SK-N-SH (cell line): ENCODE data around the gene ZFYVE19. TPM values are rescaled to one million over a fixed set of nuclear protein-coding genes. Genes with fewer than 3 reads are reported as not detected.

Experiments used
- CTCF ChIA-PET: fragments of 300-600, 350-600 bp; formaldehyde crosslinking; extraction: SDS; loops from one replicate; lab custom pipeline; 2021; lab: Yijun Ruan, JAX
- POLR2A ChIA-PET: fragments of 350-600 bp; sonication (Branson Sonifier 250); formaldehyde crosslinking; extraction: SDS; loops from one replicate; lab custom pipeline; 2020; ENCODE audit warnings: antibody characterized with exemption, inconsistent platforms; lab: Yijun Ruan, JAX
- DNase-seq: peaks from one replicate; pipeline ENCODE4 v3.0.0; 2012
- H2AFZ ChIP-seq: fragments of 200-600 bp; sonication (generic); 2 replicates; pipeline ENCODE4 v1.8.1; 2016; ENCODE audit warnings: antibody characterized with exemption, mild to moderate bottlenecking, low read depth
- H3F3A ChIP-seq: fragments of 200-600 bp; sonication (generic); replicated peaks from 2 replicates; pipeline ENCODE3; 2016; ENCODE audit warnings: antibody characterized with exemption, mild to moderate bottlenecking; ENCODE audit not compliant: insufficient read depth
- H3K27ac ChIP-seq, 2 experiments: fragments of 200-500 bp in 1 of 2; fragments of 200-600 bp in 1 of 2; sonication (Bioruptor generic) in 1 of 2; sonication (generic), shearing (Covaris generic) in 1 of 2; 2 replicates each; pipeline versions ENCODE4 v1.5.1 to v1.6.1; 2014 to 2016; ENCODE audit warnings: low read depth in 2 of 2, inconsistent platforms in 1 of 2, low read length in 1 of 2, mild to moderate bottlenecking in 1 of 2, mixed read lengths in 1 of 2
- H3K27me3 ChIP-seq: fragments of 200-600 bp; sonication (generic), shearing (Covaris generic); 2 replicates; pipeline ENCODE4 v1.6.1; 2016; ENCODE audit warnings: mixed run types; ENCODE audit not compliant: insufficient read depth
- H3K36me3 ChIP-seq, 2 experiments: fragments of 200-500 bp in 1 of 2; fragments of 200-600 bp in 1 of 2; sonication (Bioruptor generic) in 1 of 2; sonication (generic) in 1 of 2; replicated peaks in 1 of 2; 2 replicates each; pipeline versions ENCODE3 to v1.5.1; 2014 to 2016; ENCODE audit warnings: low read length in 1 of 2, mild to moderate bottlenecking in 1 of 2; ENCODE audit not compliant: insufficient read depth in 2 of 2, control insufficient read depth in 1 of 2
- H3K4me1 ChIP-seq, 2 experiments: fragments of 200-500 bp in 1 of 2; fragments of 200-600 bp in 1 of 2; sonication (Bioruptor generic) in 1 of 2; sonication (generic), shearing (Covaris generic) in 1 of 2; 2 replicates each; pipeline versions ENCODE4 v1.5.1 to v1.6.1; 2014 to 2016; ENCODE audit warnings: low read depth in 1 of 2, low read length in 1 of 2, mixed run types in 1 of 2; ENCODE audit not compliant: insufficient read depth in 2 of 2, control insufficient read depth in 1 of 2
- H3K4me2 ChIP-seq: fragments of 200-600 bp; sonication (generic), shearing (Covaris generic); 2 replicates; pipeline ENCODE4 v1.6.1; 2017; ENCODE audit warnings: mixed run types
- H3K4me3 ChIP-seq, 2 experiments: fragments of 200-500 bp in 1 of 2; fragments of 200-600 bp in 1 of 2; sonication (Bioruptor generic) in 1 of 2; sonication (generic), shearing (Covaris generic) in 1 of 2; 2 replicates each; pipeline versions ENCODE4 v1.5.1 to v1.8.1; 2014 to 2016; ENCODE audit warnings: low read depth in 2 of 2, inconsistent platforms in 1 of 2, low read length in 1 of 2, mild to moderate bottlenecking in 1 of 2, mixed read lengths in 1 of 2, moderate library complexity in 1 of 2
- H3K79me2 ChIP-seq: fragments of 200-600 bp; sonication (generic); 2 replicates; pipeline ENCODE4 v1.8.1; 2017; ENCODE audit warnings: mild to moderate bottlenecking; ENCODE audit not compliant: insufficient read depth
- H3K9ac ChIP-seq: fragments of 200-600 bp; sonication (generic); 2 replicates; pipeline ENCODE4 v1.6.1; 2017; ENCODE audit warnings: mixed run types
- H3K9me2 ChIP-seq: fragments of 200-600 bp; sonication (generic); 2 replicates; pipeline ENCODE4 v1.6.1; 2017; ENCODE audit warnings: mixed run types
- H3K9me3 ChIP-seq: fragments of 200-600 bp; sonication (generic); 2 replicates; pipeline ENCODE4 v1.6.1; 2017; ENCODE audit warnings: mixed run types, mild to moderate bottlenecking, moderate library complexity
- H4K20me1 ChIP-seq: fragments of 200-600 bp; sonication (generic); 2 replicates; pipeline ENCODE4 v1.6.1; 2017; ENCODE audit warnings: mild to moderate bottlenecking, mixed run types; ENCODE audit not compliant: insufficient read depth
- CHD2 ChIP-seq: fragments of 150-350 bp; IDR thresholded peaks from 2 replicates; pipeline ENCODE4 v1.6.1; 2018; ENCODE audit warnings: low read length; ENCODE audit not compliant: partially characterized antibody
- CTCF ChIP-seq: fragments of 200-600 bp; sonication (generic); IDR thresholded peaks from 2 replicates; pipeline ENCODE4 v1.6.1; 2017; ENCODE audit warnings: antibody characterized with exemption, mild to moderate bottlenecking, moderate library complexity
- ELF1 ChIP-seq: IDR thresholded peaks from 2 replicates; pipeline ENCODE4 v1.4.0; 2012
- EP300 ChIP-seq, 2 experiments: IDR thresholded peaks; 2 replicates each; pipeline versions ENCODE4 v1.4.0 to v1.6.1; 2012; ENCODE audit warnings: borderline replicate concordance in 1 of 2, low read depth in 1 of 2, low read length in 1 of 2
- FOSL2 ChIP-seq: IDR thresholded peaks from 2 replicates; pipeline ENCODE4 v1.4.0; 2012; ENCODE audit warnings: low read depth, mild to moderate bottlenecking, moderate library complexity, borderline replicate concordance
- FOXJ3 ChIP-seq: sonication (generic); formaldehyde crosslinking; IDR thresholded peaks from 2 replicates; pipeline ENCODE4 v1.5.1; 2020; ENCODE audit warnings: mild to moderate bottlenecking, missing genetic modification reagents
- FOXM1 ChIP-seq: IDR thresholded peaks from 2 replicates; pipeline ENCODE4 v1.4.0; 2012; ENCODE audit warnings: low read depth, mild to moderate bottlenecking
- GABPA ChIP-seq: IDR thresholded peaks from 2 replicates; pipeline ENCODE4 v1.4.0; 2012; ENCODE audit warnings: low read depth, mild to moderate bottlenecking
- GATA2 ChIP-seq: sonication (generic); formaldehyde crosslinking; IDR thresholded peaks from 2 replicates; pipeline ENCODE4 v1.5.0; 2020; ENCODE audit warnings: mild to moderate bottlenecking, missing genetic modification reagents
- RAD21 ChIP-seq: IDR thresholded peaks from 2 replicates; pipeline ENCODE4 v1.6.1; 2012; ENCODE audit warnings: mild to moderate bottlenecking, low read length
- RCOR1 ChIP-seq: fragments of 150-350 bp; IDR thresholded peaks from 2 replicates; pipeline ENCODE4 v1.6.1; 2017; ENCODE audit warnings: antibody characterized with exemption, low read length
- REST ChIP-seq: IDR thresholded peaks from 2 replicates; pipeline ENCODE4 v1.6.1; 2012; ENCODE audit warnings: mild to moderate bottlenecking, low read depth, low read length, moderate library complexity
- SIN3A ChIP-seq: IDR thresholded peaks from 2 replicates; pipeline ENCODE4 v1.6.1; 2012; ENCODE audit warnings: low read depth, mild to moderate bottlenecking, low read length, moderate library complexity, borderline replicate concordance
- SMC3 ChIP-seq: IDR thresholded peaks from 2 replicates; pipeline ENCODE4 v1.6.1; 2012; ENCODE audit warnings: low read depth, low read length, improper control_type of control experiment
- TAF1 ChIP-seq: IDR thresholded peaks from 2 replicates; pipeline ENCODE4 v1.6.1; 2012; ENCODE audit warnings: low read depth, mild to moderate bottlenecking, low read length, moderate library complexity, borderline replicate concordance
- TEAD4 ChIP-seq: IDR thresholded peaks from 2 replicates; pipeline ENCODE4 v1.4.0; 2012; ENCODE audit warnings: mild to moderate bottlenecking, borderline replicate concordance; ENCODE audit not compliant: insufficient read depth
- USF1 ChIP-seq: IDR thresholded peaks from 2 replicates; pipeline ENCODE4 v1.4.0; 2012; ENCODE audit warnings: low read depth, borderline replicate concordance
- ZBTB33 ChIP-seq: IDR thresholded peaks from 2 replicates; pipeline ENCODE4 v1.4.0; 2012; ENCODE audit warnings: low read depth, borderline replicate concordance
- whole genome bisulfite sequencing: methylation state at CpG from one replicate; pipeline ENCODE4 v1.1.6; 2017; ENCODE audit warnings: low lambda C conversion rate; 5-methylcytosine and 5-hydroxymethylcytosine counted together
- polyA plus RNA-seq, 3 experiments: library from polyadenylated mRNA; depleted of rRNA; stranded (reverse); fragments of >200 nt; gene quantifications; 2 replicates each; pipeline ENCODE4 v1.2.3, GENCODE V29; 2012
- TF ChIP-seq, protein P1 (sequence below): IDR thresholded peaks from 2 replicates; pipeline ENCODE4; 2012
- TF ChIP-seq, protein P2 (sequence below): fragments of 150-350 bp; IDR thresholded peaks from 2 replicates; pipeline ENCODE4 v1.6.1; 2016; ENCODE audit warnings: mild to moderate bottlenecking, low read depth, low read length

ZFYVE19 gene
- polyA plus RNA-seq, 1 of the 3 experiments (the other 2 are of a cell fraction): 35.5 TPM

- H3K4me2 ChIP-seq: no peak overlapping the region
- CTCF ChIA-PET: interaction anchor here (31.8 kb wide), 1 partner anchor 30 kb away, joined by 555 read pairs; the partner anchor contains the start of gene RMDN3
- H3K4me1 ChIP-seq: peaks cover under 1 to 27% of the 10 kb centered on the region in 2 experiments; a peak in 1 of 4 replicates
- DNase-seq: no peak
- H3K4me3 ChIP-seq: no peak overlapping the region
- TF ChIP-seq FOXJ3 (CRISPR knock-in tag) (no peak), EP300 (IDR thresholded peaks at IDR 0.05; ENCODE audit: borderline replicate concordance in 1 of 2, low read depth in 1 of 2, low read length in 1 of 2) (no peak), TEAD4 (no peak), RCOR1 (no peak), SIN3A (no peak), GATA2 (CRISPR knock-in tag) (no peak), USF1 (no peak), CHD2 (no peak), SMC3 (no peak), FOSL2 (no peak), CTCF (no peak), RAD21 (no peak), REST (no peak), ZBTB33 (no peak), TAF1 (no peak), ELF1 (no peak), GABPA (no peak), FOXM1 (no peak)
- TF ChIP-seq, protein P1, sequence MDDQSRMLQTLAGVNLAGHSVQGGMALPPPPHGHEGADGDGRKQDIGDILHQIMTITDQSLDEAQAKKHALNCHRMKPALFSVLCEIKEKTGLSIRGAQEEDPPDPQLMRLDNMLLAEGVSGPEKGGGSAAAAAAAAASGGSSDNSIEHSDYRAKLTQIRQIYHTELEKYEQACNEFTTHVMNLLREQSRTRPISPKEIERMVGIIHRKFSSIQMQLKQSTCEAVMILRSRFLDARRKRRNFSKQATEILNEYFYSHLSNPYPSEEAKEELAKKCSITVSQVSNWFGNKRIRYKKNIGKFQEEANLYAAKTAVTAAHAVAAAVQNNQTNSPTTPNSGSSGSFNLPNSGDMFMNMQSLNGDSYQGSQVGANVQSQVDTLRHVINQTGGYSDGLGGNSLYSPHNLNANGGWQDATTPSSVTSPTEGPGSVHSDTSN: no peak
- TF ChIP-seq, protein P2, sequence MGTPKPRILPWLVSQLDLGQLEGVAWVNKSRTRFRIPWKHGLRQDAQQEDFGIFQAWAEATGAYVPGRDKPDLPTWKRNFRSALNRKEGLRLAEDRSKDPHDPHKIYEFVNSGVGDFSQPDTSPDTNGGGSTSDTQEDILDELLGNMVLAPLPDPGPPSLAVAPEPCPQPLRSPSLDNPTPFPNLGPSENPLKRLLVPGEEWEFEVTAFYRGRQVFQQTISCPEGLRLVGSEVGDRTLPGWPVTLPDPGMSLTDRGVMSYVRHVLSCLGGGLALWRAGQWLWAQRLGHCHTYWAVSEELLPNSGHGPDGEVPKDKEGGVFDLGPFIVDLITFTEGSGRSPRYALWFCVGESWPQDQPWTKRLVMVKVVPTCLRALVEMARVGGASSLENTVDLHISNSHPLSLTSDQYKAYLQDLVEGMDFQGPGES: no peak
- H3K27me3 ChIP-seq: no peaks in the 10 kb centered on the region
- H3K9ac ChIP-seq: no peak overlapping the region
- no peaks in the 10 kb centered on the region for H3K9me3 ChIP-seq
- no peaks in the 10 kb centered on the region for H3K9me2 ChIP-seq
- no peak overlapping the region for H2AFZ ChIP-seq
- H3K36me3 ChIP-seq: peaks cover 8 to 61% of the 10 kb centered on the region in 2 experiments
- 94% methylated on average over 10 of the region's 10 CpGs for WGBS
- POLR2A ChIA-PET: no interaction called here
- H3K27ac ChIP-seq: no peak overlapping the region
- no peaks in the 10 kb centered on the region for H3K79me2 ChIP-seq
- no peaks in the 10 kb centered on the region for H3F3A ChIP-seq
- H4K20me1 ChIP-seq: no peaks in the 10 kb centered on the region
Measured at GRCh38 chr15:40775007-40775406, 31.9 kb upstream of the ZFYVE19 start.
